Measurements from ENCODE around the gene EFHC1.
"Not testable (repeated sequence)": the region's sequence is repeated elsewhere in the genome, so short reads cannot be mapped to it uniquely, and the experiment has no call there.

Gene EFHC1

GRCh38 chr6:52399511-52400312 lies 20.4 kb upstream of the EFHC1 start:
- peak; percentile 14 for DNase-seq

GRCh38 chr6:52400313-52401041 lies 19.7 kb upstream of the EFHC1 start:
- no peak for DNase-seq

GRCh38 chr6:52403086-52403485 lies 17.1 kb upstream of the EFHC1 start:
- no peak for DNase-seq

- no peak for DNase-seq
Observed at GRCh38 chr6:52403627-52404026, 16.5 kb upstream of the EFHC1 start.

GRCh38 chr6:52405243-52405642 lies 14.9 kb upstream of the EFHC1 start:
- no peak for DNase-seq

- peak; percentile 26 for DNase-seq
Observed at GRCh38 chr6:52407467-52407866, 12.7 kb upstream of the EFHC1 start.

GRCh38 chr6:52409499-52409898 lies 10.6 kb upstream of the EFHC1 start:
- no peak for DNase-seq

- no peak for DNase-seq
Observed at GRCh38 chr6:52410979-52411378, 9.2 kb upstream of the EFHC1 start.

GRCh38 chr6:52411911-52412310 lies 8.2 kb upstream of the EFHC1 start:
- no peak for DNase-seq

- DNase-seq = no peak
Observed at GRCh38 chr6:52415333-52415732, 4.8 kb upstream of the EFHC1 start.

- no peak for DNase-seq
Observed at GRCh38 chr6:52415917-52416628, 4.1 kb upstream of the EFHC1 start.

- DNase-seq = no peak
Observed at GRCh38 chr6:52416629-52417151, 3.5 kb upstream of the EFHC1 start.

- no peak for DNase-seq
Observed at GRCh38 chr6:52417675-52418111, 2.4 kb upstream of the EFHC1 start.

- DNase-seq = no peak
Observed at GRCh38 chr6:52418606-52419005, 1.5 kb upstream of the EFHC1 start.

GRCh38 chr6:52420668-52421358 lies 671 bp downstream of the EFHC1 start:
- DNase-seq = peak; percentile 19

- DNase-seq = no peak
Observed at GRCh38 chr6:52422156-52422555, 2.0 kb downstream of the EFHC1 start.

GRCh38 chr6:52423448-52423847 lies 3.3 kb downstream of the EFHC1 start:
- no peak for DNase-seq

- no peak for DNase-seq
Observed at GRCh38 chr6:52423971-52424381, 3.8 kb downstream of the EFHC1 start.

- DNase-seq = no peak
Observed at GRCh38 chr6:52424513-52424912, 4.4 kb downstream of the EFHC1 start.

GRCh38 chr6:52426667-52427066 lies 6.5 kb downstream of the EFHC1 start:
- no peak for DNase-seq

GRCh38 chr6:52433294-52433693 lies 13.2 kb downstream of the EFHC1 start:
- DNase-seq = not testable (repeated sequence)

- no peak for DNase-seq
Observed at GRCh38 chr6:52435345-52435744, 15.2 kb downstream of the EFHC1 start.

- DNase-seq = no peak
Observed at GRCh38 chr6:52438926-52439325, 18.8 kb downstream of the EFHC1 start.

All from NCI-H1417 treated with DMSO at 0.1 percent for 48 hours (cell line).